Measurements from ENCODE around the gene LGI2.

Gene LGI2

DNA sequence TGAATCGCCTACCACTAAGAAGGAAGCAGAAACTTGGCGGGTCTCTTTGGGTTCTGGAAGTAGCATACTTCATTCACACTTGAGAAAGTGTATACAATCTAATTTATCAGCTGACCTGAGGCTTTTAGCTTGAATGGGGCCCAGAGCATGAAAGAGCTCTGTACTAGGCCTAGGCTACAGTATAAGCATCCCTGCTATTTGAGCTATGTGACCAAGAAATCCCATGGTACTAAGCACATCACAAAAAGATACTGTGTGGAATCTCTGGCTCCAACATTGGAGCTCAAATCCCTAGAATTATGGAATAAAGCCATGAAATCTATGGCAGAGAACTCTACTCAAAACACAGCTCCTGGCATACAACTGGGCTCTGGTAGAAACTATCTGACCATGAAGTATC, 74.0 kb downstream of the LGI2 start:
- DNase-seq = no peak

DNA sequence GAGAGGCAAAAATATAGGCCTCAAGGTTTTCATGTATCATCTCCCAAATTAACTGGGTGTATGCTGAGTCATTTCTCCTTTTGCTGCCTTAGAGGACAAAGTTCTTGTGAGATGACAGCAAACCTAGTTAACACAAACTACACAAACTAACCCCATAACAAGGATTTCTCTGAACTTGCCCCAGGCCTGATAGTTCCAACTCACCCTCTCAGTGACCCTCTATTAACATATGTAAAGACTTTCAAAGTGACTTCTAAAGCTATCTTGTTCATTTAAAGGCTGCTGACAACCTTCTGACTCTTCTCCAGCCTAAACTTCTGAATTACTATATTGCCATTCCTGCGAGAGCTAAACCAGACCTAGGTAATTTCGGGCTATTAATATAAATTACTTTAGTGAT, 74.7 kb downstream of the LGI2 start:
- no peak for DNase-seq

DNA sequence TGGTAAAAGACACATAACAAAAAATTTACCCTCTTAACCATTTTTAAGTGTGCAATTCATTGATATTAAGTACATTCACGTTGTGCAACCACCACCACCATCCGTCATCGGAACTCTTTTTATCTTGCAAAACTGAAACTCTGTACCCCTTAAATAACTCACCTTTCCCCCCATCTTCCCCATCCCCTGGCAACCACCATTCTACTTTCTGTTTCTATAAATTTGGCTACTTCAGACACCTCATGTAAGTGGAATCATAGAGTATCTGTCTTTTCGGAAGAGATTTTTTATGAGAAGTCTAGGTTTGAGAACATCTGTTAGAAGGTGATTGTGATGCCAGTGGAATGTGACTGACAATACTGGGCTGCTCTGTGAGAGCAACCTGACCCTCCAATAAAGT, 78.1 kb downstream of the LGI2 start:
- DNase-seq = no peak

DNA sequence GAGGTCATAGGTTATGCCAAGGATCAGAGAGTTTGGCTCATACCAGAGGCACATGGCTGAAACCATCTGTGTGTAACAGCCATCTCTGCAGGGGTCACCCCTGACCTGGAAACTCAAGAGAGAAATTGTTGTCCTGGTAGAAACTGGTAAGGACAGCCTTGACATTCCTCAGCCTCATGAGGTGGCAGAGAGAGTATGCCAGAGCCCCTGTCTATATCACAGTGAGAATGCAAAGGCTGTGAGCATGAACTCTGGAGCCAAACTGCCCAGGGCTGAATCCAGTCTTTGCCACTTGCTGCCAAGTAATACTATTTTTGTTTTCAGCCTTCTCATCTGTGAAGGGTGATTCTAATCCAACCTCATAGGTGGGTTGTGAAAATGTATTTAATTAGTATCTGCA, 80.8 kb downstream of the LGI2 start:
- no peak for DNase-seq

Measured in NCI-H2081 (cell line).